ENCODE results near the gene TMEM145. TPM values are rescaled to one million over a fixed set of nuclear protein-coding genes. Genes with fewer than 3 reads are reported as not detected.
A peak's percentile ranks its signal among the peaks of the same experiment; 100 is the strongest.

The TMEM145 gene
- polyA plus RNA-seq, 3 donors = not detected

DNA sequence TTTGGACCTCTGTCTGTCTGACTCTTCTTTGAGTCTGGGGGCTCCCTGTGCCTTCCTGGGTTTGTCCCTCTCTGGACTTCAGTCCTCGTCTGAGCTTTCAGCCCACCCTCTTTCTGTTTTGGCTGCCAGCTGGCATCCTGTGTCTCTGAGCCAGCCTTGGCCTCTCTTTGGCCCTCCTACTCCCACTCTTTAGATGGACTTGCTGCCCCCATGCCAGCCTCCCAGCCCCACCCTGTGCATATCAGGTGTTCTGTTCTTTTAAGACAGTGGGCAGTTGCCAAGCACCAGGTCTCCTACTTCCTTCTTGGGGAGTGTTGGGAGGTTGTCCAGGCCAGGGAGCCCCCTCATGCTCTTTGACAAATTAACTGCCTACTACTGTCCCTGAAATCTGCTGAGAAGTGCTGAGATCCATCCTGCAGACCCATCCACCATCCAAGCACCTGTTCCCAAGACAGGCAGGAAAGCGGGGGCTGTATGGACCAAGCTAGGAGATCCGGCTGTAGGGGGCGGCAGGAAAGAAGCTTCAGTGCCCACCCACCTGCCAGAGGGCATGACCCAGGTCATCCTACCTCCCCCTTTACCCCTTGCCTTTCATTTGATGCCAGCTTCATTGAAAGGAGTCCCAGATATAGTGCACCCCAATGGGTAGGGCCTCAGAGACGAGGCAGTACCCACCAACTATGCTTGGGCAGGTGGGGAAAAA is 34.5 kb upstream of the TMEM145 start:
- intact Hi-C loops (cut with micrococcal nuclease) = no loop called here

DNA sequence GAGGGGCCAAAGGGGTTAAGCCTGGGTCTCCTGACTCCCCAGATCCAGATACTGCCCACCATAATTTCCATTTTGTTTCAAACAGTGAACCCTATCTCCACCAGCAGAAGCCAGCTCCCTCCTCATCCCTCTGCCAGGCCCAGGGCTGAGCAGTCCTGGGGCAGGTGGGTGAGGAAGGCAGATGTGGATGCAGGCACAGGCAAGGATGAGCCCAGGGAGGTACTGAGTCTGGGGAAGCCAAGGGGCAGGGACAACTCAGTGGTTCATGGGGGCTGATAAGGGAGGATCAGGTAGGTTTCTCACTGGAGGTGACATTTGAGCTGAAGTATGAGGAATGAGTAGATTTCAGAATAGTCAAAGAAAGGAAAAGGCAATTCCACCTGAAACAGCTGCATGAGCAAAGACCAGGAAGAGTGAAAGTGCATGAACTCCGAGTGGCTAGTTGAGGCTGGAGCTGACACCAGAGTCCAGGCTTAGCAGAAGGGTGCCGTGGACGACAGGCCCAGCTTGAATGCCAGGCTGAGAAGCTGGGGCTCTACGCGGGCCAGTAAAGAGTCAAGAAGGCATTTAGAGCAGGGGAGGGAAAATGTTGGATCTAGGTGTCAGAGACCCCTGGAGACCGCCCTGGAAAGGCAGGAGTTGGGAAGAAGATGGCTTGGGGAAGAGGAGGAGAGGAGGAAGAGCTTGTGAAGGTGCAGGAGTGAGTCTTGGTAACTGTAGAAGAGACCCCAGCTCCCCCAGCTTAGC is 33.8 kb upstream of the TMEM145 start:
- Mint-ChIP-seq H3K27me3 (ENCODE audit: low read depth in 3 of 3) (peaks cover 0 to 5% (median 2%) of the 10 kb centered on the region in 3 donors), H3K9me3 (no peaks in the 10 kb centered on the region), H3K36me3 (peaks cover 26 to 34% of the 10 kb centered on the region in 2 donors), H3K4me1 (peaks cover 41% of the 10 kb centered on the region), H3K27ac (peak overlapping the region; percentile 31 to 91 (median 64)), H3K4me3 (peak overlapping the region; percentile 80 to 89)
- peaks cover 45 to 75% of the 10 kb centered on the region in 2 donors for H3K4me1 ChIP-seq (ENCODE audit: control insufficient read depth in 1 of 2, insufficient read depth in 2 of 2, low read length in 2 of 2)
- peak overlapping the region; percentile 1 to 58 for H3K27ac ChIP-seq (ENCODE audit: low read depth in 1 of 2, low read length in 2 of 2)
- H3K9me3 ChIP-seq (replicated peaks in 1 of 2; ENCODE audit: control insufficient read depth in 1 of 2, insufficient read depth in 1 of 2, low read length in 2 of 2) = no peaks in the 10 kb centered on the region
- H3K27me3 ChIP-seq (ENCODE audit: control insufficient read depth in 2 of 2, insufficient read depth in 2 of 2, low read length in 2 of 2) = no peaks in the 10 kb centered on the region
- peaks cover 16 to 33% of the 10 kb centered on the region in 2 donors for H3K36me3 ChIP-seq (replicated peaks in 1 of 2; ENCODE audit: control insufficient read depth in 1 of 2, insufficient read depth in 2 of 2, low read length in 2 of 2)
- peak in 1 of 3 donors; percentile 4 for DNase-seq
- 16% methylated on average over 6 of the region's 6 CpGs for WGBS (ENCODE audit: insufficient coverage)
- peaks cover 63% of the 10 kb centered on the region for H4K20me1 ChIP-seq (ENCODE audit: insufficient read depth, low read length)
- peak overlapping the region; percentile 78 to 94 (median 86) for H3K4me3 ChIP-seq (replicated peaks in 1 of 3; ENCODE audit: low read depth in 2 of 3, low read length in 3 of 3)
- TF ChIP-seq, protein P1, sequence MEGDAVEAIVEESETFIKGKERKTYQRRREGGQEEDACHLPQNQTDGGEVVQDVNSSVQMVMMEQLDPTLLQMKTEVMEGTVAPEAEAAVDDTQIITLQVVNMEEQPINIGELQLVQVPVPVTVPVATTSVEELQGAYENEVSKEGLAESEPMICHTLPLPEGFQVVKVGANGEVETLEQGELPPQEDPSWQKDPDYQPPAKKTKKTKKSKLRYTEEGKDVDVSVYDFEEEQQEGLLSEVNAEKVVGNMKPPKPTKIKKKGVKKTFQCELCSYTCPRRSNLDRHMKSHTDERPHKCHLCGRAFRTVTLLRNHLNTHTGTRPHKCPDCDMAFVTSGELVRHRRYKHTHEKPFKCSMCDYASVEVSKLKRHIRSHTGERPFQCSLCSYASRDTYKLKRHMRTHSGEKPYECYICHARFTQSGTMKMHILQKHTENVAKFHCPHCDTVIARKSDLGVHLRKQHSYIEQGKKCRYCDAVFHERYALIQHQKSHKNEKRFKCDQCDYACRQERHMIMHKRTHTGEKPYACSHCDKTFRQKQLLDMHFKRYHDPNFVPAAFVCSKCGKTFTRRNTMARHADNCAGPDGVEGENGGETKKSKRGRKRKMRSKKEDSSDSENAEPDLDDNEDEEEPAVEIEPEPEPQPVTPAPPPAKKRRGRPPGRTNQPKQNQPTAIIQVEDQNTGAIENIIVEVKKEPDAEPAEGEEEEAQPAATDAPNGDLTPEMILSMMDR (IDR thresholded peaks at IDR 0.05) = no peak
- H2AFZ ChIP-seq (ENCODE audit: insufficient read depth, low read depth, low read length, poor library complexity, severe bottlenecking) = peak overlapping the region; percentile 65
- intact Hi-C loops (cut with micrococcal nuclease) = no loop called here
- peak overlapping the region; percentile 64 for H3K9ac ChIP-seq (ENCODE audit: insufficient read depth, low read length, poor library complexity, severe bottlenecking)
- peak overlapping the region; percentile 79 for H3K4me2 ChIP-seq (replicated peaks; ENCODE audit: extremely low read depth, low read length, poor library complexity, severe bottlenecking)
- peaks cover 70% of the 10 kb centered on the region for H3K79me2 ChIP-seq (ENCODE audit: insufficient read depth, low read length)

More for the DNA sequence above, 34.5 kb upstream of the TMEM145 start:
- peaks cover 69% of the 10 kb centered on the region for H4K20me1 ChIP-seq (ENCODE audit: insufficient read depth, low read length)
- H3K4me2 ChIP-seq (replicated peaks; ENCODE audit: extremely low read depth, low read length, poor library complexity, severe bottlenecking) = peak overlapping the region; percentile 79
- TF ChIP-seq, protein P1 (IDR thresholded peaks at IDR 0.05) = no peak
- no peaks in the 10 kb centered on the region for H3K27me3 ChIP-seq (ENCODE audit: control insufficient read depth in 2 of 2, insufficient read depth in 2 of 2, low read length in 2 of 2)
- H3K27ac Mint-ChIP-seq = peak overlapping the region in 1 of 7 donors; percentile 38
- H3K9ac ChIP-seq (ENCODE audit: insufficient read depth, low read length, poor library complexity, severe bottlenecking) = no peak overlapping the region
- H3K79me2 ChIP-seq (ENCODE audit: insufficient read depth, low read length) = peaks cover 78% of the 10 kb centered on the region
- no peaks in the 10 kb centered on the region for H3K9me3 ChIP-seq (replicated peaks in 1 of 2; ENCODE audit: control insufficient read depth in 1 of 2, insufficient read depth in 1 of 2, low read length in 2 of 2)
- peak overlapping the region in 1 of 2 donors; percentile 80 for H3K4me3 Mint-ChIP-seq
- H3K4me1 Mint-ChIP-seq = peaks cover 41% of the 10 kb centered on the region
- H3K9me3 Mint-ChIP-seq = no peaks in the 10 kb centered on the region
- peaks cover 30 to 41% of the 10 kb centered on the region in 2 donors for H3K36me3 Mint-ChIP-seq
- WGBS (ENCODE audit: insufficient coverage) = 50% methylated on average over 1 of the region's 5 CpGs
- H3K4me1 ChIP-seq (ENCODE audit: control insufficient read depth in 1 of 2, insufficient read depth in 2 of 2, low read length in 2 of 2) = peaks cover 45 to 75% of the 10 kb centered on the region in 2 donors
- H3K27me3 Mint-ChIP-seq (ENCODE audit: low read depth in 3 of 3) = peaks cover 0 to 5% (median 2%) of the 10 kb centered on the region in 3 donors
- DNase-seq = peak in 1 of 3 donors; percentile 3
- no peak overlapping the region for H2AFZ ChIP-seq (ENCODE audit: insufficient read depth, low read depth, low read length, poor library complexity, severe bottlenecking)
- H3K36me3 ChIP-seq (replicated peaks in 1 of 2; ENCODE audit: control insufficient read depth in 1 of 2, insufficient read depth in 2 of 2, low read length in 2 of 2) = peaks cover 22 to 40% of the 10 kb centered on the region in 2 donors
- peak overlapping the region in 1 of 3 experiments; percentile 86 for H3K4me3 ChIP-seq (replicated peaks in 1 of 3; ENCODE audit: low read depth in 2 of 3, low read length in 3 of 3)
- no peak overlapping the region for H3K27ac ChIP-seq (ENCODE audit: low read depth in 1 of 2, low read length in 2 of 2)
